ENCODE results near the gene CCDC85B.

CCDC85B gene

GRCh38 chr11:65912845-65913244, 22.4 kb downstream of the CCDC85B start:
- DNase-seq, result no peak

- no peak for DNase-seq
Measured at GRCh38 chr11:65915101-65915820, 24.8 kb downstream of the CCDC85B start.

- no peak for DNase-seq
Measured at GRCh38 chr11:65915821-65916251, 25.4 kb downstream of the CCDC85B start.

- DNase-seq, result no peak
Measured at GRCh38 chr11:65916391-65916790, 25.9 kb downstream of the CCDC85B start.

GRCh38 chr11:65917077-65917433, 26.6 kb downstream of the CCDC85B start:
- no peak for DNase-seq

- no peak for DNase-seq
Measured at GRCh38 chr11:65917434-65918210, 27.1 kb downstream of the CCDC85B start.

GRCh38 chr11:65918211-65919140, 28.0 kb downstream of the CCDC85B start, which contains the start of gene C11orf68:
C11orf68 (minus strand) TSS chr11:65919062; CDS start chr11:65919031, 31 bp downstream.
- DNase-seq, result peak in 1 of 5 donors; percentile 46

- DNase-seq, result peak; percentile 98 to 100 (median 99)
Measured at GRCh38 chr11:65919141-65919572, 28.7 kb downstream of the CCDC85B start, which contains the start of gene DRAP1. DRAP1 (plus strand) TSS chr11:65919426; CDS start chr11:65919502, 76 bp downstream.

- DNase-seq, result peak in 3 of 5 donors; percentile 48 to 54 (median 54)
Measured at GRCh38 chr11:65919573-65920371, 29.3 kb downstream of the CCDC85B start.

GRCh38 chr11:65920372-65920802, 29.9 kb downstream of the CCDC85B start:
- no peak for DNase-seq

- DNase-seq, result no peak
Measured at GRCh38 chr11:65921033-65921555, 30.6 kb downstream of the CCDC85B start.

GRCh38 chr11:65921876-65922275, 31.4 kb downstream of the CCDC85B start:
- DNase-seq, result no peak

GRCh38 chr11:65922565-65922964, 32.1 kb downstream of the CCDC85B start:
- DNase-seq, result no peak

GRCh38 chr11:65925397-65925796, 34.9 kb downstream of the CCDC85B start:
- DNase-seq, result no peak

- DNase-seq, result peak; percentile 55 to 87 (median 72)
Measured at GRCh38 chr11:65927904-65928397, 37.5 kb downstream of the CCDC85B start.

GRCh38 chr11:65928667-65929066, 38.2 kb downstream of the CCDC85B start:
- no peak for DNase-seq

GRCh38 chr11:65931773-65932557, 41.5 kb downstream of the CCDC85B start:
- no peak for DNase-seq

GRCh38 chr11:65932558-65932919, 42.1 kb downstream of the CCDC85B start:
- no peak for DNase-seq

- DNase-seq, result no peak
Measured at GRCh38 chr11:65934014-65934413, 43.5 kb downstream of the CCDC85B start.

GRCh38 chr11:65937766-65938165, 47.3 kb downstream of the CCDC85B start:
- no peak for DNase-seq

Data from T-helper 1 cell (primary cell).